ENCODE data around the gene FAM193B. TPM values are rescaled to one million over a fixed set of nuclear protein-coding genes. Genes with fewer than 3 reads are reported as not detected.

FAM193B gene
- total and polyA plus RNA-seq, 2 of the 13 experiments (the other 11 are each of a cell fraction or from before 2014, with no cell fraction given), result 21.2 to 40.9 TPM

DNA sequence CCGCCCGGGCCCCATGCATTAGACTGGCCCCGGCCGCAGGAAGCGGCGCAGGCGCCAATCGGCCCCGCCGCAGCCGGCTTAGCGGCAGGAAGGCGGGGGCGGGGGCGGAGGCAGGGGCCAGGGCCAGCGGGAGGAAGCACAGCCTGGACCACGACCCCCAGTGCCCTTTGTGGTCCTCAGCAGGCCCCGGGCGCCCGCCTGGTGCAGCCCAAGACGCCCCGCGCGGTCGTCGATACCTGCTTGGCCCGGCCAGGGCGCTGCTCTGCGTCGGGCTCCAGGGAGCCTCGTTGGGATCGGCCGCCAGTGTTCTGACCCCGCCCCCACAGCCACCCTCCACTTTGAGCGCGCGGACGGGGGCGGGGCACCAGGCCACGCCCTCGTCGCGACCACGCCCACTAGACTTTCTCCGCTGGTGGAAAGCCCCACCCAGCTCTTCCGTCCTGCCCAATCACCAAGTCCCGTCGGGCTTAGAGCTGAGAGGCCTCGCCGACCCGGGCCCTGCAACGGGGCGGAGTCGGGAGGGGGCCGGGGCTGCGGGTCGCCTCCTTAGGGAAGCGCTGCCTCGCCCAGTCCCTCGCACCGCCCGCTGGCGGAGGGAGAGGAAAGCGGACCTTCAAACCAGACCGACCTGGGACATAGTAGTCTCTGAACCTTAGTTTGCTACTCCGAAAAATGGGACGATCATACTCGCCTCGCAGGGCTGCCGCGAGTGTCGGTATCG lies 56.9 kb downstream of the FAM193B start, which contains the start of gene PDLIM7 (continued):
- TF ChIP-seq, protein P1, sequence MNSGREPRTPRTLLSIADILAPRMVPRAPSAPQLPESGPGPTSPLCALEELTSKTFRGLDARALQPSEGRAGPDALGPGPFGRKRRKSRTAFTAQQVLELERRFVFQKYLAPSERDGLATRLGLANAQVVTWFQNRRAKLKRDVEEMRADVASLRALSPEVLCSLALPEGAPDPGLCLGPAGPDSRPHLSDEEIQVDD (CRISPR knock-in tag; IDR thresholded peaks at IDR 0.05; ENCODE audit: borderline replicate concordance), result no peak
- TF ChIP-seq U2AF2 (IDR thresholded peaks at IDR 0.05; ENCODE audit: low read depth, low read length) (no peak), ZNF205 (CRISPR knock-in tag; IDR thresholded peaks at IDR 0.05) (no peak), ZNF24 (IDR thresholded peaks at IDR 0.05) (no peak), ZMYM2 (CRISPR knock-in tag; IDR thresholded peaks at IDR 0.05) (peak; percentile 96), GTF2F1 (IDR thresholded peaks at IDR 0.05; ENCODE audit: low read length) (0 out of 2 replicates have a peak, but pooled peaks have one; percentile 26), ZBTB21 (CRISPR knock-in tag; IDR thresholded peaks at IDR 0.05) (no peak), ZNF496 (CRISPR knock-in tag; IDR thresholded peaks at IDR 0.05; ENCODE audit: insufficient replicate concordance) (no peak), NFIB (CRISPR knock-in tag; IDR thresholded peaks at IDR 0.05; ENCODE audit: borderline replicate concordance) (no peak), MAFF (IDR thresholded peaks at IDR 0.05; ENCODE audit: low read depth, low read length) (no peak), ZNF17 (CRISPR knock-in tag; IDR thresholded peaks at IDR 0.05) (no peak), ZMYM4 (CRISPR knock-in tag; IDR thresholded peaks at IDR 0.05) (no peak; the same call in 1 of the 2 replicates), ZSCAN31 (CRISPR knock-in tag; IDR thresholded peaks at IDR 0.05; ENCODE audit: low read depth) (no peak; the same call in 1 of the 2 replicates), ZNF382 (CRISPR knock-in tag; IDR thresholded peaks at IDR 0.05; ENCODE audit: borderline replicate concordance) (no peak), KLF13 (CRISPR knock-in tag; IDR thresholded peaks at IDR 0.05) (no peak), ZNF432 (CRISPR knock-in tag; IDR thresholded peaks at IDR 0.05; ENCODE audit: borderline replicate concordance) (no peak), JUN (CRISPR knock-in tag; IDR thresholded peaks at IDR 0.05) (no peak), SOX5 (CRISPR knock-in tag; IDR thresholded peaks at IDR 0.05; ENCODE audit: borderline replicate concordance) (peak; percentile 20; the same call in 1 of the 2 replicates), ZNF350 (CRISPR knock-in tag; IDR thresholded peaks at IDR 0.05; ENCODE audit: borderline replicate concordance, low read depth) (no peak; the same call in 1 of the 2 replicates), ZNF20 (CRISPR knock-in tag; IDR thresholded peaks at IDR 0.05) (no peak)
- TF ChIP-seq, protein P2, sequence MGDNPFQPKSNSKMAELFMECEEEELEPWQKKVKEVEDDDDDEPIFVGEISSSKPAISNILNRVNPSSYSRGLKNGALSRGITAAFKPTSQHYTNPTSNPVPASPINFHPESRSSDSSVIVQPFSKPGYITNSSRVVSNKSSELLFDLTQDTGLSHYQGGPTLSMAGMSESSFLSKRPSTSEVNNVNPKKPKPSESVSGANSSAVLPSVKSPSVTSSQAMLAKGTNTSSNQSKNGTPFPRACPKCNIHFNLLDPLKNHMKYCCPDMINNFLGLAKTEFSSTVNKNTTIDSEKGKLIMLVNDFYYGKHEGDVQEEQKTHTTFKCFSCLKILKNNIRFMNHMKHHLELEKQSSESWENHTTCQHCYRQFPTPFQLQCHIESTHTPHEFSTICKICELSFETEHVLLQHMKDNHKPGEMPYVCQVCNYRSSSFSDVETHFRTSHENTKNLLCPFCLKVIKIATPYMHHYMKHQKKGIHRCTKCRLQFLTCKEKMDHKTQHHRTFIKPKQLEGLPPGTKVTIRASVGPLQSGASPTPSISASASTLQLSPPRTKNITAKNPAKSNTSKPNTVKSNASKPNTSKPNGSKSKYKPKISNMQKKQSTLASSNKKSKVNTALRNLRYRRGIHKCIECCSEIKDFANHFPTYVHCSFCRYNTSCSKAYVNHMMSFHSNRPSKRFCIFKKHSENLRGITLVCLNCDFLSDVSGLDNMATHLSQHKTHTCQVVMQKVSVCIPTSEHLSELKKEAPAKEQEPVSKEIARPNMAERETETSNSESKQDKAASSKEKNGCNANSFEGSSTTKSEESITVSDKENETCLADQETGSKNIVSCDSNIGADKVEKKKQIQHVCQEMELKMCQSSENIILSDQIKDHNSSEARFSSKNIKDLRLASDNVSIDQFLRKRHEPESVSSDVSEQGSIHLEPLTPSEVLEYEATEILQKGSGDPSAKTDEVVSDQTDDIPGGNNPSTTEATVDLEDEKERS (CRISPR knock-in tag; IDR thresholded peaks at IDR 0.05), result no peak
- TF ChIP-seq, protein P3, sequence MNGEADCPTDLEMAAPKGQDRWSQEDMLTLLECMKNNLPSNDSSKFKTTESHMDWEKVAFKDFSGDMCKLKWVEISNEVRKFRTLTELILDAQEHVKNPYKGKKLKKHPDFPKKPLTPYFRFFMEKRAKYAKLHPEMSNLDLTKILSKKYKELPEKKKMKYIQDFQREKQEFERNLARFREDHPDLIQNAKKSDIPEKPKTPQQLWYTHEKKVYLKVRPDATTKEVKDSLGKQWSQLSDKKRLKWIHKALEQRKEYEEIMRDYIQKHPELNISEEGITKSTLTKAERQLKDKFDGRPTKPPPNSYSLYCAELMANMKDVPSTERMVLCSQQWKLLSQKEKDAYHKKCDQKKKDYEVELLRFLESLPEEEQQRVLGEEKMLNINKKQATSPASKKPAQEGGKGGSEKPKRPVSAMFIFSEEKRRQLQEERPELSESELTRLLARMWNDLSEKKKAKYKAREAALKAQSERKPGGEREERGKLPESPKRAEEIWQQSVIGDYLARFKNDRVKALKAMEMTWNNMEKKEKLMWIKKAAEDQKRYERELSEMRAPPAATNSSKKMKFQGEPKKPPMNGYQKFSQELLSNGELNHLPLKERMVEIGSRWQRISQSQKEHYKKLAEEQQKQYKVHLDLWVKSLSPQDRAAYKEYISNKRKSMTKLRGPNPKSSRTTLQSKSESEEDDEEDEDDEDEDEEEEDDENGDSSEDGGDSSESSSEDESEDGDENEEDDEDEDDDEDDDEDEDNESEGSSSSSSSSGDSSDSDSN (CRISPR knock-in tag; IDR thresholded peaks at IDR 0.05), result peak; percentile 80; the same call in 1 of the 2 replicates
- TF ChIP-seq, protein P4, sequence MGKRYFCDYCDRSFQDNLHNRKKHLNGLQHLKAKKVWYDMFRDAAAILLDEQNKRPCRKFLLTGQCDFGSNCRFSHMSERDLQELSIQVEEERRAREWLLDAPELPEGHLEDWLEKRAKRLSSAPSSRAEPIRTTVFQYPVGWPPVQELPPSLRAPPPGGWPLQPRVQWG (CRISPR knock-in tag; IDR thresholded peaks at IDR 0.05; ENCODE audit: borderline replicate concordance, low read depth), result no peak
